ENCODE data around the gene DNMT3A.

Gene DNMT3A

GRCh38 chr2:25253153-25253626, 88.5 kb downstream of the DNMT3A start:
- no peak for DNase-seq

GRCh38 chr2:25252291-25253152, 89.2 kb downstream of the DNMT3A start:
- peak; percentile 22 for DNase-seq

- peak; percentile 37 for DNase-seq
These were observed 90.1 kb downstream of the DNMT3A start for GRCh38 chr2:25251422-25252273.

GRCh38 chr2:25251071-25251421, 90.7 kb downstream of the DNMT3A start:
- no peak for DNase-seq

GRCh38 chr2:25250331-25251070, 91.2 kb downstream of the DNMT3A start:
- DNase-seq: no peak

GRCh38 chr2:25249785-25250184, 91.9 kb downstream of the DNMT3A start:
- no peak for DNase-seq

GRCh38 chr2:25247792-25248512, 93.8 kb downstream of the DNMT3A start:
- no peak for DNase-seq

GRCh38 chr2:25246558-25247290, 95.0 kb downstream of the DNMT3A start:
- DNase-seq: no peak

GRCh38 chr2:25246001-25246400, 95.7 kb downstream of the DNMT3A start:
- DNase-seq: no peak

- no peak for DNase-seq
These were observed 96.6 kb downstream of the DNMT3A start for GRCh38 chr2:25245141-25245540.

GRCh38 chr2:25243995-25244394, 97.7 kb downstream of the DNMT3A start:
- no peak for DNase-seq

- no peak for DNase-seq
These were observed 100.3 kb downstream of the DNMT3A start for GRCh38 chr2:25241452-25241851.

GRCh38 chr2:25240636-25241035, 101.1 kb downstream of the DNMT3A start:
- no peak for DNase-seq

- DNase-seq: no peak
These were observed 102.8 kb downstream of the DNMT3A start for GRCh38 chr2:25238920-25239319.

GRCh38 chr2:25237764-25238163, 104.0 kb downstream of the DNMT3A start:
- no peak for DNase-seq

GRCh38 chr2:25236736-25237135, 105.0 kb downstream of the DNMT3A start:
- no peak for DNase-seq

- DNase-seq: no peak
These were observed 107.0 kb downstream of the DNMT3A start for GRCh38 chr2:25234738-25235137.

GRCh38 chr2:25233916-25234605, 107.7 kb downstream of the DNMT3A start:
- no peak for DNase-seq

GRCh38 chr2:25232248-25232825, 109.4 kb downstream of the DNMT3A start:
- DNase-seq: no peak

- no peak for DNase-seq
These were observed 110.8 kb downstream of the DNMT3A start for GRCh38 chr2:25230948-25231311.
